Dermis blood vessel endothelial cell (primary cell): ENCODE data around the gene SNAP91. TPM values are rescaled to one million over a fixed set of nuclear protein-coding genes. Genes with fewer than 3 reads are reported as not detected.
"Not testable (repeated sequence)": the region's sequence is repeated elsewhere in the genome, so short reads cannot be mapped to it uniquely, and the experiment has no call there.

Experiments used
- DNase-seq: peaks from one replicate; pipeline ENCODE4 v3.0.0; 2010
- total RNA-seq: library from RNA; depleted of rRNA; stranded (reverse); fragments of >200 nt; gene quantifications from 2 replicates; pipeline ENCODE4 v1.2.3, GENCODE V29; 2014

Gene SNAP91
- total RNA-seq, 1 donor from 2014 or later = 0.51 TPM

GRCh38 chr6:83615025-83615999 is 93.6 kb downstream of the SNAP91 start:
- DNase-seq = peak; percentile 61

GRCh38 chr6:83613378-83613777 is 95.5 kb downstream of the SNAP91 start:
- DNase-seq = no peak

- DNase-seq = no peak
These were observed 99.7 kb downstream of the SNAP91 start for GRCh38 chr6:83609248-83609647.

GRCh38 chr6:83605517-83605916 is 103.4 kb downstream of the SNAP91 start:
- DNase-seq = no peak

GRCh38 chr6:83603551-83603950 is 105.3 kb downstream of the SNAP91 start:
- DNase-seq = no peak

GRCh38 chr6:83601119-83601518 is 107.8 kb downstream of the SNAP91 start:
- no peak for DNase-seq

- DNase-seq = no peak
These were observed 108.4 kb downstream of the SNAP91 start for GRCh38 chr6:83600459-83600858.

GRCh38 chr6:83597511-83597910 is 111.4 kb downstream of the SNAP91 start:
- no peak for DNase-seq

- no peak for DNase-seq
These were observed 111.8 kb downstream of the SNAP91 start for GRCh38 chr6:83597051-83597450.

- DNase-seq = no peak
These were observed 114.0 kb downstream of the SNAP91 start for GRCh38 chr6:83594941-83595340.

- DNase-seq = no peak
These were observed 115.5 kb downstream of the SNAP91 start for GRCh38 chr6:83593395-83593785.

- DNase-seq = peak; percentile 36
These were observed 116.0 kb downstream of the SNAP91 start for GRCh38 chr6:83592770-83593394.

GRCh38 chr6:83590416-83590815 is 118.5 kb downstream of the SNAP91 start:
- DNase-seq = no peak

- DNase-seq = no peak
These were observed 119.8 kb downstream of the SNAP91 start for GRCh38 chr6:83589076-83589475.

GRCh38 chr6:83578057-83578456 is 130.8 kb downstream of the SNAP91 start:
- DNase-seq = no peak

- DNase-seq = no peak
These were observed 134.1 kb downstream of the SNAP91 start for GRCh38 chr6:83574783-83575182.

GRCh38 chr6:83571663-83572185 is 137.2 kb downstream of the SNAP91 start:
- DNase-seq = not testable (repeated sequence)

- DNase-seq = no peak
These were observed 149.9 kb downstream of the SNAP91 start for GRCh38 chr6:83558975-83559374.

GRCh38 chr6:83556871-83557270 is 152.0 kb downstream of the SNAP91 start:
- DNase-seq = no peak

- DNase-seq = not testable (repeated sequence)
These were observed 157.2 kb downstream of the SNAP91 start for GRCh38 chr6:83551748-83552147.

GRCh38 chr6:83550482-83550881 is 158.4 kb downstream of the SNAP91 start:
- not testable (repeated sequence) for DNase-seq

- no peak for DNase-seq
These were observed 162.3 kb downstream of the SNAP91 start for GRCh38 chr6:83546636-83547035.

GRCh38 chr6:83539678-83540077 is 169.2 kb downstream of the SNAP91 start:
- no peak for DNase-seq
